Loucy (cell line): ENCODE measurements around the gene CDCP2.

ENCODE experiments used
- CTCF ChIP-seq: fragments of 200-600 bp; sonication (generic); conservative IDR thresholded peaks from 2 replicates; pipeline ENCODE4 v1.5.1; 2014; ENCODE audit warnings: mild to moderate bottlenecking, antibody characterized with exemption, low read length
- EZH2phosphoT487 ChIP-seq: fragments of 200-600 bp; IDR thresholded peaks from 2 replicates; pipeline ENCODE4 v1.6.1; 2018; ENCODE audit warnings: antibody characterized with exemption, mild to moderate bottlenecking, moderate library complexity, borderline replicate concordance

DNA sequence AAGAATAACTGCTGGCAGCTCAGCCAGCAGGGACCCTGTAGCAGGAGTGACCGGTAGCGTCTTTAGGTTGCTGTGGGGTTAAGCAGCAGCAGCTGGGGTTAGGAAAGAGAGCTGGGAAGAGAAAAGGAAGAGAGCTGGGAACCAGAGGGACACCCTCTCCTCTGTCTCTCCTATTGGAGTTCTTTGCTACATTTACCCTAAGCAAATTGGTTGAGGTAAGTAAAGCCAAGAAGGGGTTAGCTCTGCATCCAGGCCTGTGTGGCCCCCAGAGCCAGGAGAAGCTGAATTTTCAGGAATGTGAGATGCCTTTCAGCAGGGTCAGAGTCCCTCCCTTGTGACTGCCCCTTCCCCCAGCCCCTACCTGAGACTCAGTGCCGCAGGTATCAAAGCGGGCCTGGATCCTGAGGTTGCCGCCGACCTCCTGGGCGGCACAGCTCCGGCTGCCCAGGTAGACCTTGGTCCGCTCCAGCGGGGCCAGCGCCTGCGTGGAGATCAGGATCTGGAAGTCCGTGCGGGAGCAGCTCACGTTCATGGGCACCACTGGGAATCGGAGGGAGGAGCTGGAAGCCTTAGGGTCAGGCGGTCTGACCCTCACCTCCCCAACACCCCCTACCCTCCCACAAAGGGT lies 16.4 kb downstream of the CDCP2 start:
- TF ChIP-seq CTCF: no peak
- TF ChIP-seq EZH2phosphoT487: no peak
